Measurements from ENCODE around the gene TMEM72.

TMEM72 gene

DNA sequence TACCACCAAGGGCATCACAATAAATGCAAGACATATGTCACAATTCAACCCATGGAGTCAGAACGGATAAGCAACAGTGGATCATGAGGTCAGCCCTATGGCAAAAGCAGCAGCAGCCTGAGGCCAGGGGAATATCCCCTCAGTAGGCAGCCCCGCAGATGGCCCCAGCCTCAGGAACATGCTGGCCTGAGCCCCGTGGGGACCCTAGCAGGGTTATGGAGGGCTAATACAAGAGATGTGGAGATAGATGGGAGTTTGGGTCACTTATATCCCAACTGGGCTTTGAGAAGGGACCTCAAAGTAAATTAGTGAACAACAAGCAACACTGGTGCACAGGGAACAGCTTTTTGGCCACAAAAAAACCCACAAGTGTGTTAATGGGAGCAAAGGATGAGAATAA, 9.1 kb downstream of the TMEM72 start:
- DNase-seq (ENCODE audit: low read depth): no peak
- no peak overlapping the region for H3K4me3 ChIP-seq (ENCODE audit: low read depth, low read length)
- in situ Hi-C loops (cut with HindIII; ENCODE audit: low sequenced_read_pairs): no loop called here
- TF ChIP-seq, protein P1, sequence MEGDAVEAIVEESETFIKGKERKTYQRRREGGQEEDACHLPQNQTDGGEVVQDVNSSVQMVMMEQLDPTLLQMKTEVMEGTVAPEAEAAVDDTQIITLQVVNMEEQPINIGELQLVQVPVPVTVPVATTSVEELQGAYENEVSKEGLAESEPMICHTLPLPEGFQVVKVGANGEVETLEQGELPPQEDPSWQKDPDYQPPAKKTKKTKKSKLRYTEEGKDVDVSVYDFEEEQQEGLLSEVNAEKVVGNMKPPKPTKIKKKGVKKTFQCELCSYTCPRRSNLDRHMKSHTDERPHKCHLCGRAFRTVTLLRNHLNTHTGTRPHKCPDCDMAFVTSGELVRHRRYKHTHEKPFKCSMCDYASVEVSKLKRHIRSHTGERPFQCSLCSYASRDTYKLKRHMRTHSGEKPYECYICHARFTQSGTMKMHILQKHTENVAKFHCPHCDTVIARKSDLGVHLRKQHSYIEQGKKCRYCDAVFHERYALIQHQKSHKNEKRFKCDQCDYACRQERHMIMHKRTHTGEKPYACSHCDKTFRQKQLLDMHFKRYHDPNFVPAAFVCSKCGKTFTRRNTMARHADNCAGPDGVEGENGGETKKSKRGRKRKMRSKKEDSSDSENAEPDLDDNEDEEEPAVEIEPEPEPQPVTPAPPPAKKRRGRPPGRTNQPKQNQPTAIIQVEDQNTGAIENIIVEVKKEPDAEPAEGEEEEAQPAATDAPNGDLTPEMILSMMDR (IDR thresholded peaks at IDR 0.05; ENCODE audit: low read depth, low read length, missing control alignments): no peak

GRCh38 chr10:44921061-44921460, 9.9 kb downstream of the TMEM72 start:
- no peak overlapping the region for H3K4me3 ChIP-seq (ENCODE audit: low read depth, low read length)
- no peak for DNase-seq (ENCODE audit: low read depth)
- TF ChIP-seq, protein P1 (IDR thresholded peaks at IDR 0.05; ENCODE audit: low read depth, low read length, missing control alignments): no peak
- in situ Hi-C loops (cut with HindIII; ENCODE audit: low sequenced_read_pairs): no loop called here

DNA sequence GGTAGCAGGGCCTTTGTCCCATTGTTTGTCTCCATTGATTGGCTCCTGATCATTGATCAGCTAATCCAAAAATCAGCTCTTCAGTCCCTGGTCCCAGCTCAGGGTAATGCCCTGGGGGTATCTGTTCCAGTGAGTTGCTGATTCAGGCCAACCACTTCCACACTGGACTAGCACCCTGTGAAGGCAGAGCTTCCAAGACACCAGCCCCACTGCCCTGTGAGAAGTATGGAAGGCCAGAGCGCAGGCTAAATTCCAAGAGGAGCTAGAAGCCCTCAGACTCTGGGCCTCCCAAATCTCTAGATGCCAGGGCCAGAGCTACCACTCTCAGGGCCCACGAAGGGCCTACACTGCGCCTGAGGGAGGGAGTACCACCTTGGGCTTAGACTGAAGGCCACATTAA, 10.4 kb downstream of the TMEM72 start:
- TF ChIP-seq, protein P1 (IDR thresholded peaks at IDR 0.05; ENCODE audit: low read depth, low read length, missing control alignments): no peak
- no peak overlapping the region for H3K4me3 ChIP-seq (ENCODE audit: low read depth, low read length)
- DNase-seq (ENCODE audit: low read depth): no peak
- in situ Hi-C loops (cut with HindIII; ENCODE audit: low sequenced_read_pairs): no loop called here

- H3K4me3 ChIP-seq (ENCODE audit: low read depth, low read length): no peak overlapping the region
- no peak for DNase-seq (ENCODE audit: low read depth)
- TF ChIP-seq, protein P1 (IDR thresholded peaks at IDR 0.05; ENCODE audit: low read depth, low read length, missing control alignments): no peak
- in situ Hi-C loops (cut with HindIII; ENCODE audit: low sequenced_read_pairs): no loop called here
Observed at GRCh38 chr10:44922021-44922420, 10.9 kb downstream of the TMEM72 start.

GRCh38 chr10:44922796-44923545, 11.8 kb downstream of the TMEM72 start:
- H3K4me3 ChIP-seq (ENCODE audit: low read depth, low read length): no peak overlapping the region
- no peak for DNase-seq (ENCODE audit: low read depth)
- TF ChIP-seq, protein P1 (IDR thresholded peaks at IDR 0.05; ENCODE audit: low read depth, low read length, missing control alignments): no peak
- in situ Hi-C loops (cut with HindIII; ENCODE audit: low sequenced_read_pairs): no loop called here

- in situ Hi-C loops (cut with HindIII; ENCODE audit: low sequenced_read_pairs): no loop called here
- TF ChIP-seq, protein P1 (IDR thresholded peaks at IDR 0.05; ENCODE audit: low read depth, low read length, missing control alignments): no peak
- no peak overlapping the region for H3K4me3 ChIP-seq (ENCODE audit: low read depth, low read length)
- no peak for DNase-seq (ENCODE audit: low read depth)
Observed at GRCh38 chr10:44923611-44924010, 12.5 kb downstream of the TMEM72 start.

Measured in astrocyte of the cerebellum (primary cell).